Esophagus squamous epithelium (tissue), 4 donors: ENCODE measurements around the gene TXNDC2.

Experiments
- CTCF ChIP-seq, 6 experiments: fragments of 450-650 bp in 4 of 6; fragments of 200-600 bp in 2 of 6; sonication (generic) in 2 of 6; IDR thresholded peaks; one replicate each; pipeline ENCODE4 v1.5.1; 2016 to 2019; ENCODE audit warnings: antibody characterized with exemption in 6 of 6, mild to moderate bottlenecking in 4 of 6, moderate library complexity in 4 of 6
- POLR2A ChIP-seq, 4 donors: fragments of 450-650 bp; IDR thresholded peaks; one replicate each; pipeline ENCODE4 v1.6.1; 2017; ENCODE audit warnings: antibody characterized with exemption in 4 of 4, mild to moderate bottlenecking in 4 of 4, moderate library complexity in 3 of 4

- TF ChIP-seq CTCF (IDR thresholded peaks at IDR 0.05): no peak
- TF ChIP-seq POLR2A (IDR thresholded peaks at IDR 0.05): no peak
Measured at GRCh38 chr18:9925795-9926194, 40.0 kb downstream of the TXNDC2 start.
